GM21529 (cell line): ENCODE results near the gene NINL.

ENCODE experiments used
- ATAC-seq: cut with Tn5 transposase; IDR thresholded peaks from one replicate; pipeline ENCODE4 v1.9.1; 2021; ENCODE audit not compliant: unreplicated experiment

The NINL gene

GRCh38 chr20:25439328-25439727, 146.0 kb downstream of the NINL start:
- no peak for ATAC-seq

- no peak for ATAC-seq
Observed at GRCh38 chr20:25437153-25437581, 148.2 kb downstream of the NINL start.

- no peak for ATAC-seq
Observed at GRCh38 chr20:25424536-25424935, 160.8 kb downstream of the NINL start.

GRCh38 chr20:25422032-25422431, 163.3 kb downstream of the NINL start:
- no peak for ATAC-seq

- no peak for ATAC-seq
Observed at GRCh38 chr20:25421102-25421501, 164.2 kb downstream of the NINL start.

GRCh38 chr20:25418776-25419175, 166.6 kb downstream of the NINL start:
- no peak for ATAC-seq

GRCh38 chr20:25408890-25409289, 176.4 kb downstream of the NINL start:
- ATAC-seq: no peak

GRCh38 chr20:25408170-25408547, 177.2 kb downstream of the NINL start:
- ATAC-seq: no peak

- peak; percentile 88 for ATAC-seq
Observed at GRCh38 chr20:25407311-25408169, 177.8 kb downstream of the NINL start, which contains the start of gene GINS1. TSS of gene GINS1 (plus strand) at chr20:25407673. CDS start at chr20:25407821, 148 bp downstream.
